ENCODE measurements around the gene PNMA6E.

DNA sequence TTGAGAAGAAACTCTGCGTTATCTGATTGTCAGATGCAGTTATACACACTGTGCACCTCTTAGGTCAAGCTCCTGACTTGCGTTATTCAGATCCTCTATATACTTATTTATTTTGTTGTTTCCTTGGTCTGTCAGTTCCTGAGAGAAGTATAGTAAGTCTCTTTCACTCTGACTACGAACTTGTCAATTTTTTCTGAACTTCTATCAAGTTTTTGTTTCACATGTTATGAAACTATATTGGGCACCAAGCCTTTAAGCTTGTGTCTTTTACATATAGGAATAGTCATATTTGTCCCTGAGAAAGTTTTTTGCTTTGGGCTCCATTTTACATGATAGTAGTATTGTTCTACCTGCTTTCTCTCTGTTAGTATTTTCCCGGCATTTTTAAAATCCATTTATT is 35.5 kb downstream of the PNMA6E start:
- TF ChIP-seq, protein P1, sequence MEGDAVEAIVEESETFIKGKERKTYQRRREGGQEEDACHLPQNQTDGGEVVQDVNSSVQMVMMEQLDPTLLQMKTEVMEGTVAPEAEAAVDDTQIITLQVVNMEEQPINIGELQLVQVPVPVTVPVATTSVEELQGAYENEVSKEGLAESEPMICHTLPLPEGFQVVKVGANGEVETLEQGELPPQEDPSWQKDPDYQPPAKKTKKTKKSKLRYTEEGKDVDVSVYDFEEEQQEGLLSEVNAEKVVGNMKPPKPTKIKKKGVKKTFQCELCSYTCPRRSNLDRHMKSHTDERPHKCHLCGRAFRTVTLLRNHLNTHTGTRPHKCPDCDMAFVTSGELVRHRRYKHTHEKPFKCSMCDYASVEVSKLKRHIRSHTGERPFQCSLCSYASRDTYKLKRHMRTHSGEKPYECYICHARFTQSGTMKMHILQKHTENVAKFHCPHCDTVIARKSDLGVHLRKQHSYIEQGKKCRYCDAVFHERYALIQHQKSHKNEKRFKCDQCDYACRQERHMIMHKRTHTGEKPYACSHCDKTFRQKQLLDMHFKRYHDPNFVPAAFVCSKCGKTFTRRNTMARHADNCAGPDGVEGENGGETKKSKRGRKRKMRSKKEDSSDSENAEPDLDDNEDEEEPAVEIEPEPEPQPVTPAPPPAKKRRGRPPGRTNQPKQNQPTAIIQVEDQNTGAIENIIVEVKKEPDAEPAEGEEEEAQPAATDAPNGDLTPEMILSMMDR (IDR thresholded peaks at IDR 0.05; ENCODE audit: extremely low read depth in 1 of 2, insufficient read depth in 1 of 2, low read depth in 1 of 2, low read length in 2 of 2) = no peak
- TF ChIP-seq MAX (IDR thresholded peaks at IDR 0.05; ENCODE audit: insufficient read depth, insufficient read length) = no peak
- TF ChIP-seq MYC (IDR thresholded peaks at IDR 0.05; ENCODE audit: low read depth, low read length) = no peak
- no peak for TF ChIP-seq POLR2AphosphoS5 (IDR thresholded peaks at IDR 0.05; ENCODE audit: insufficient read depth, low read depth, low read length)
- no peak for TF ChIP-seq EZH2 (IDR thresholded peaks at IDR 0.05; ENCODE audit: borderline replicate concordance, low read depth, low read length, severe bottlenecking)
- no peak for TF ChIP-seq JUN (IDR thresholded peaks at IDR 0.05; ENCODE audit: borderline replicate concordance, insufficient read depth, insufficient read length, low read depth)
